ENCODE data around the gene STX8.
A peak's percentile ranks its signal among the peaks of the same experiment; 100 is the strongest.
"Not testable (repeated sequence)": the region's sequence is repeated elsewhere in the genome, so short reads cannot be mapped to it uniquely, and the experiment has no call there.

The STX8 gene

GRCh38 chr17:9356488-9356911, 219.1 kb downstream of the STX8 start:
- H3K14ac ChIP-seq (ENCODE audit: low read length): no peak overlapping the region
- H3K4ac ChIP-seq (ENCODE audit: low read length): no peak overlapping the region
- H2BK12ac ChIP-seq (ENCODE audit: low read length): no peak overlapping the region
- peak overlapping the region; percentile 73 for H3K23ac ChIP-seq (ENCODE audit: low read depth, low read length, poor library complexity)
- H2BK120ac ChIP-seq (ENCODE audit: low read depth, low read length): no peak overlapping the region
- no peaks in the 10 kb centered on the region for H3K27me3 ChIP-seq (ENCODE audit: control insufficient read depth in 3 of 3, insufficient read depth in 3 of 3, low read depth in 1 of 3, low read length in 3 of 3)
- no peak overlapping the region for H3K27ac ChIP-seq (replicated peaks; ENCODE audit: low read length)
- no peaks in the 10 kb centered on the region for H3K9me3 ChIP-seq (replicated peaks in 1 of 2; ENCODE audit: control insufficient read depth in 2 of 2, insufficient read depth in 1 of 2, low read depth in 1 of 2, low read length in 2 of 2)
- H2BK15ac ChIP-seq (ENCODE audit: low read length): no peak overlapping the region
- H2BK5ac ChIP-seq (ENCODE audit: low read length): no peak overlapping the region
- H3K4me2 ChIP-seq (ENCODE audit: insufficient read depth, low read length, poor library complexity, severe bottlenecking): no peak overlapping the region
- peak overlapping the region; percentile 44 for H3K18ac ChIP-seq (ENCODE audit: low read length)
- no peak for DNase-seq (ENCODE audit: low spot score)
- no peak overlapping the region for H3K9ac ChIP-seq (ENCODE audit: low read depth, low read length, poor library complexity)
- H3K4me3 ChIP-seq (ENCODE audit: low read length in 2 of 2): no peak overlapping the region
- H4K91ac ChIP-seq (ENCODE audit: low read depth, low read length, poor library complexity): no peak overlapping the region
- WGBS, 2 donors (ENCODE audit: extremely low coverage in 2 of 2, insufficient read length in 2 of 2, insufficient replicate concordance in 1 of 2): no CpG with 5 or more reads among the region's 3 CpGs
- H2AK5ac ChIP-seq (ENCODE audit: low read depth, low read length): peak overlapping the region; percentile 66
- H2AFZ ChIP-seq (ENCODE audit: low read length): no peak overlapping the region
- H4K8ac ChIP-seq (ENCODE audit: low read depth, low read length): no peak overlapping the region
- H3K79me1 ChIP-seq (ENCODE audit: low read depth, low read length): no peaks in the 10 kb centered on the region
- no peaks in the 10 kb centered on the region for H3K36me3 ChIP-seq (replicated peaks in 1 of 2; ENCODE audit: control insufficient read depth in 2 of 2, insufficient read depth in 2 of 2, low read length in 2 of 2)
- peaks cover 2 to 7% of the 10 kb centered on the region in 2 donors for H3K4me1 ChIP-seq (ENCODE audit: control insufficient read depth in 2 of 2, insufficient read depth in 1 of 2, low read depth in 1 of 2, low read length in 2 of 2)

GRCh38 chr17:9355846-9356245, 219.8 kb downstream of the STX8 start:
- Histone ChIP-seq H3K4me1 (ENCODE audit: control insufficient read depth in 2 of 2, insufficient read depth in 1 of 2, low read depth in 1 of 2, low read length in 2 of 2) (peaks cover 2% of the 10 kb centered on the region in 2 donors), H3K4me2 (ENCODE audit: insufficient read depth, low read length, poor library complexity, severe bottlenecking) (no peak overlapping the region), H3K27ac (replicated peaks; ENCODE audit: low read length) (no peak overlapping the region), H4K8ac (ENCODE audit: low read depth, low read length) (no peak overlapping the region), H3K18ac (ENCODE audit: low read length) (no peak overlapping the region), H3K4ac (ENCODE audit: low read length) (no peak overlapping the region), H3K14ac (ENCODE audit: low read length) (no peak overlapping the region), H2AFZ (ENCODE audit: low read length) (no peak overlapping the region), H3K27me3 (ENCODE audit: control insufficient read depth in 3 of 3, insufficient read depth in 3 of 3, low read depth in 1 of 3, low read length in 3 of 3) (no peaks in the 10 kb centered on the region), H2AK5ac (ENCODE audit: low read depth, low read length) (no peak overlapping the region), H2BK120ac (ENCODE audit: low read depth, low read length) (no peak overlapping the region), H3K36me3 (replicated peaks in 1 of 2; ENCODE audit: control insufficient read depth in 2 of 2, insufficient read depth in 2 of 2, low read length in 2 of 2) (no peaks in the 10 kb centered on the region), H3K79me1 (ENCODE audit: low read depth, low read length) (no peaks in the 10 kb centered on the region), H2BK12ac (ENCODE audit: low read length) (no peak overlapping the region), H2BK5ac (ENCODE audit: low read length) (no peak overlapping the region), H3K4me3 (ENCODE audit: low read length in 2 of 2) (no peak overlapping the region), H3K9me3 (replicated peaks in 1 of 2; ENCODE audit: control insufficient read depth in 2 of 2, insufficient read depth in 1 of 2, low read depth in 1 of 2, low read length in 2 of 2) (no peaks in the 10 kb centered on the region), H3K9ac (ENCODE audit: low read depth, low read length, poor library complexity) (no peak overlapping the region), H2BK15ac (ENCODE audit: low read length) (no peak overlapping the region), H4K91ac (ENCODE audit: low read depth, low read length, poor library complexity) (no peak overlapping the region), H3K23ac (ENCODE audit: low read depth, low read length, poor library complexity) (no peak overlapping the region)
- DNase-seq (ENCODE audit: low spot score): no peak
- WGBS, 2 donors (ENCODE audit: extremely low coverage in 2 of 2, insufficient read length in 2 of 2, insufficient replicate concordance in 1 of 2): no CpG with 5 or more reads among the region's 3 CpGs

GRCh38 chr17:9355231-9355630, 220.4 kb downstream of the STX8 start:
- H3K27me3 ChIP-seq (ENCODE audit: control insufficient read depth in 3 of 3, insufficient read depth in 3 of 3, low read depth in 1 of 3, low read length in 3 of 3); H3K14ac ChIP-seq (ENCODE audit: low read length); H4K91ac ChIP-seq (ENCODE audit: low read depth, low read length, poor library complexity); H3K4me2 ChIP-seq (ENCODE audit: insufficient read depth, low read length, poor library complexity, severe bottlenecking); H4K8ac ChIP-seq (ENCODE audit: low read depth, low read length); H3K27ac ChIP-seq (replicated peaks; ENCODE audit: low read length); H2AK5ac ChIP-seq (ENCODE audit: low read depth, low read length); H2BK15ac ChIP-seq (ENCODE audit: low read length); DNase-seq (ENCODE audit: low spot score); H2BK5ac ChIP-seq (ENCODE audit: low read length); H3K4me3 ChIP-seq (ENCODE audit: low read length in 2 of 2); H2BK120ac ChIP-seq (ENCODE audit: low read depth, low read length); H3K36me3 ChIP-seq (replicated peaks in 1 of 2; ENCODE audit: control insufficient read depth in 2 of 2, insufficient read depth in 2 of 2, low read length in 2 of 2); H3K23ac ChIP-seq (ENCODE audit: low read depth, low read length, poor library complexity); H3K4me1 ChIP-seq (ENCODE audit: control insufficient read depth in 2 of 2, insufficient read depth in 1 of 2, low read depth in 1 of 2, low read length in 2 of 2); H3K79me1 ChIP-seq (ENCODE audit: low read depth, low read length); H3K9ac ChIP-seq (ENCODE audit: low read depth, low read length, poor library complexity); H3K9me3 ChIP-seq (replicated peaks in 1 of 2; ENCODE audit: control insufficient read depth in 2 of 2, insufficient read depth in 1 of 2, low read depth in 1 of 2, low read length in 2 of 2); H3K4ac ChIP-seq (ENCODE audit: low read length); H3K18ac ChIP-seq (ENCODE audit: low read length); H2BK12ac ChIP-seq (ENCODE audit: low read length); H2AFZ ChIP-seq (ENCODE audit: low read length): not testable (repeated sequence)
- no CpG with 5 or more reads among the region's 10 CpGs for WGBS, 2 donors (ENCODE audit: extremely low coverage in 2 of 2, insufficient read length in 2 of 2, insufficient replicate concordance in 1 of 2)

- no CpG with 5 or more reads among the region's 6 CpGs for WGBS, 2 donors (ENCODE audit: extremely low coverage in 2 of 2, insufficient read length in 2 of 2, insufficient replicate concordance in 1 of 2)
- Histone ChIP-seq H3K18ac (ENCODE audit: low read length) (no peak overlapping the region), H3K9me3 (replicated peaks in 1 of 2; ENCODE audit: control insufficient read depth in 2 of 2, insufficient read depth in 1 of 2, low read depth in 1 of 2, low read length in 2 of 2) (no peaks in the 10 kb centered on the region), H3K36me3 (replicated peaks in 1 of 2; ENCODE audit: control insufficient read depth in 2 of 2, insufficient read depth in 2 of 2, low read length in 2 of 2) (no peaks in the 10 kb centered on the region), H3K27me3 (ENCODE audit: control insufficient read depth in 3 of 3, insufficient read depth in 3 of 3, low read depth in 1 of 3, low read length in 3 of 3) (no peaks in the 10 kb centered on the region), H2AK5ac (ENCODE audit: low read depth, low read length) (no peak overlapping the region), H3K23ac (ENCODE audit: low read depth, low read length, poor library complexity) (no peak overlapping the region), H3K27ac (replicated peaks; ENCODE audit: low read length) (no peak overlapping the region), H3K4me3 (ENCODE audit: low read length in 2 of 2) (peak overlapping the region in 1 of 2 donors; percentile 67), H3K4me2 (ENCODE audit: insufficient read depth, low read length, poor library complexity, severe bottlenecking) (no peak overlapping the region), H3K4me1 (ENCODE audit: control insufficient read depth in 2 of 2, insufficient read depth in 1 of 2, low read depth in 1 of 2, low read length in 2 of 2) (no peaks in the 10 kb centered on the region), H3K9ac (ENCODE audit: low read depth, low read length, poor library complexity) (no peak overlapping the region), H2BK120ac (ENCODE audit: low read depth, low read length) (no peak overlapping the region), H4K91ac (ENCODE audit: low read depth, low read length, poor library complexity) (no peak overlapping the region), H3K4ac (ENCODE audit: low read length) (no peak overlapping the region), H4K8ac (ENCODE audit: low read depth, low read length) (no peak overlapping the region), H3K14ac (ENCODE audit: low read length) (no peak overlapping the region), H2BK15ac (ENCODE audit: low read length) (no peak overlapping the region), H2BK5ac (ENCODE audit: low read length) (peak overlapping the region; percentile 39), H2BK12ac (ENCODE audit: low read length) (no peak overlapping the region), H2AFZ (ENCODE audit: low read length) (no peak overlapping the region), H3K79me1 (ENCODE audit: low read depth, low read length) (no peaks in the 10 kb centered on the region)
- DNase-seq (ENCODE audit: low spot score): no peak
Measured at GRCh38 chr17:9350080-9350479, 225.5 kb downstream of the STX8 start.
